GM23338 (cell line): Measurements from ENCODE around the gene TMED10. TPM values are rescaled to one million over a fixed set of nuclear protein-coding genes. Genes with fewer than 3 reads are reported as not detected.

ENCODE experiments used
- ATAC-seq: fragments of 200-7000 bp; cut with Tn5 transposase; 3 replicates; pipeline ENCODE4 v1.9.1; 2020
- DNase-seq: peaks from one replicate; pipeline ENCODE4 v3.0.0-alpha.2; 2015; ENCODE audit warnings: low spot score
- H2AFZ ChIP-seq: fragments of 200-600 bp; sonication (generic); 2 replicates; pipeline ENCODE4 v1.8.0; 2016; ENCODE audit warnings: antibody characterized with exemption, mild to moderate bottlenecking, moderate library complexity
- H3F3A ChIP-seq: fragments of 200-600 bp; sonication (generic); replicated peaks from 2 replicates; pipeline ENCODE4 v1.8.0; 2017; ENCODE audit warnings: antibody characterized with exemption, mixed run types, low read depth
- H3K27ac ChIP-seq: fragments of 200-600 bp; sonication (generic); 2 replicates; pipeline ENCODE4 v1.6.1; 2016; ENCODE audit warnings: low read depth
- H3K27me3 ChIP-seq: fragments of 200-600 bp; sonication (generic); 2 replicates; pipeline ENCODE4 v1.8.0; 2016; ENCODE audit warnings: mild to moderate bottlenecking, mixed run types, moderate library complexity; ENCODE audit not compliant: insufficient read depth
- H3K36me3 ChIP-seq: fragments of 200-600 bp; sonication (generic); 2 replicates; pipeline ENCODE4 v1.8.0; 2016; ENCODE audit warnings: mild to moderate bottlenecking; ENCODE audit not compliant: insufficient read depth
- H3K4me1 ChIP-seq: fragments of 200-600 bp; sonication (generic); 2 replicates; pipeline ENCODE4 v1.8.0; 2016; ENCODE audit warnings: mild to moderate bottlenecking, moderate library complexity; ENCODE audit not compliant: insufficient read depth
- H3K4me2 ChIP-seq: fragments of 200-600 bp; sonication (generic); 2 replicates; pipeline ENCODE4 v1.7.1; 2017; ENCODE audit warnings: mixed run types
- H3K4me3 ChIP-seq: fragments of 200-600 bp; sonication (generic); 2 replicates; pipeline ENCODE4 v1.6.1; 2016; ENCODE audit warnings: mixed run types
- H3K79me2 ChIP-seq: fragments of 200-600 bp; sonication (generic); replicated peaks from 2 replicates; pipeline ENCODE4 v1.8.0; 2017; ENCODE audit warnings: mild to moderate bottlenecking; ENCODE audit not compliant: insufficient read depth
- H3K9me2 ChIP-seq: fragments of 200-600 bp; sonication (generic); 2 replicates; pipeline ENCODE4 v1.8.0; 2017; ENCODE audit not compliant: insufficient read depth
- H4K20me1 ChIP-seq: fragments of 200-600 bp; sonication (generic); replicated peaks from 2 replicates; pipeline ENCODE4 v1.8.0; 2017; ENCODE audit warnings: mild to moderate bottlenecking; ENCODE audit not compliant: insufficient read depth
- H3K27ac Mint-ChIP-seq: 2 replicates; pipeline ENCODE4 v1.8.0; 2020; ENCODE audit warnings: inconsistent platforms, mild to moderate bottlenecking, moderate library complexity, mixed read lengths
- H3K27me3 Mint-ChIP-seq: 3 replicates; pipeline ENCODE4 v1.8.0; 2022; ENCODE audit warnings: low read depth, mild to moderate bottlenecking, moderate library complexity, mixed read lengths, inconsistent platforms; ENCODE audit not compliant: insufficient read depth, poor library complexity
- H3K36me3 Mint-ChIP-seq: 3 replicates; pipeline ENCODE4 v1.8.0; 2021; ENCODE audit warnings: low read depth, mild to moderate bottlenecking, inconsistent platforms, moderate library complexity, mixed read lengths
- H3K4me1 Mint-ChIP-seq: 3 replicates; pipeline ENCODE4 v1.8.0; 2020; ENCODE audit warnings: mild to moderate bottlenecking, inconsistent platforms, mixed read lengths
- H3K4me3 Mint-ChIP-seq: 3 replicates; pipeline ENCODE4 v1.8.0; 2021; ENCODE audit warnings: moderate library complexity, mild to moderate bottlenecking, inconsistent platforms, mixed read lengths
- H3K9me3 Mint-ChIP-seq: 3 replicates; pipeline ENCODE4 v1.8.0; 2020; ENCODE audit warnings: moderate library complexity, mild to moderate bottlenecking, inconsistent platforms, mixed read lengths
- polyA plus RNA-seq: library from polyadenylated mRNA; unstranded; fragments of >200 nt; fragmentation: Nextera tagmentation; extraction: Ambion mirVana; gene quantifications from 2 replicates; pipeline ENCODE4 v1.2.1, GENCODE V29; 2016
- total RNA-seq: library from RNA; depleted of rRNA; stranded (reverse); fragments of >200 nt; shearing (Covaris generic); gene quantifications from 2 replicates; pipeline ENCODE4 v1.2.3, GENCODE V29; 2014
- TF ChIP-seq, protein P1 (sequence below): fragments of 250-450 bp; sonication (Bioruptor Pico); IDR thresholded peaks from 2 replicates; pipeline ENCODE4 v1.5.0; 2020; ENCODE audit warnings: mild to moderate bottlenecking, moderate library complexity
- TF ChIP-seq, protein P2 (sequence below), 2 experiments: fragments of 200-600 bp in 1 of 2; sonication (generic) in 1 of 2; conservative IDR thresholded peaks; 2 replicates each; pipeline versions ENCODE4 v1.5.1 to v1.6.1; 2016 to 2017; ENCODE audit warnings: antibody characterized with exemption in 2 of 2, low read depth in 2 of 2, mild to moderate bottlenecking in 2 of 2, moderate library complexity in 1 of 2
- TF ChIP-seq, protein P3 (sequence below): IDR thresholded peaks from one replicate; pipeline ENCODE4 v1.6.1; 2018; ENCODE audit warnings: antibody characterized with exemption; ENCODE audit not compliant: unreplicated experiment

Gene TMED10
- total and polyA plus RNA-seq, 2 experiments from 2014 or later, result 180 to 196 TPM

DNA sequence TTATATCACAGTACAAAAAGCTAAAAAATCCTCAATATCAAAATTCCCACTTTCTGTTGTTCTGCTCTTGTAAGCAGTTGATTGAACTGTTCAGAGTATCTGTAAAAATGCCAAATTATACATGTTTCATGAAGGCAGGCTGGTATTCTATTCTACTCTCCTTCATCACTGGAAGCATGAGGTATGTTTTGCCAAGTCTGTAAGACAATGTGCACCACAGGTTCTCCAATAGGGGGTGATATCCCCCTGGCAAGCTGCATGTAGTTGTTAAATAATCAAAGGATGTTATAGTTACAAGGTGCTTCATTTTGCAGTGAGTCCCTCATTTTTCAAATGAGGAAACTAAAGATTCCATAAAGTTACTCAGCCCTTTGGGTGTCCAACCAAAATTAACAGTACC lies 34.4 kb downstream of the TMED10 start:
- DNase-seq, result peak; percentile 44
- peaks cover 7% of the 10 kb centered on the region; the same call in 1 of the 2 replicates for H3K36me3 ChIP-seq
- peaks cover 20% of the 10 kb centered on the region for H3K36me3 Mint-ChIP-seq

More for the DNA sequence above, 34.4 kb downstream of the TMED10 start:
- Mint-ChIP-seq H3K27me3 (peaks cover 3% of the 10 kb centered on the region), H3K4me3 (no peak overlapping the region), H3K4me1 (peaks cover 3% of the 10 kb centered on the region; the same call in 1 of the 3 replicates), H3K27ac (no peak overlapping the region), H3K9me3 (no peaks in the 10 kb centered on the region)
- no peak overlapping the region for H3K4me2 ChIP-seq
- TF ChIP-seq, protein P1, sequence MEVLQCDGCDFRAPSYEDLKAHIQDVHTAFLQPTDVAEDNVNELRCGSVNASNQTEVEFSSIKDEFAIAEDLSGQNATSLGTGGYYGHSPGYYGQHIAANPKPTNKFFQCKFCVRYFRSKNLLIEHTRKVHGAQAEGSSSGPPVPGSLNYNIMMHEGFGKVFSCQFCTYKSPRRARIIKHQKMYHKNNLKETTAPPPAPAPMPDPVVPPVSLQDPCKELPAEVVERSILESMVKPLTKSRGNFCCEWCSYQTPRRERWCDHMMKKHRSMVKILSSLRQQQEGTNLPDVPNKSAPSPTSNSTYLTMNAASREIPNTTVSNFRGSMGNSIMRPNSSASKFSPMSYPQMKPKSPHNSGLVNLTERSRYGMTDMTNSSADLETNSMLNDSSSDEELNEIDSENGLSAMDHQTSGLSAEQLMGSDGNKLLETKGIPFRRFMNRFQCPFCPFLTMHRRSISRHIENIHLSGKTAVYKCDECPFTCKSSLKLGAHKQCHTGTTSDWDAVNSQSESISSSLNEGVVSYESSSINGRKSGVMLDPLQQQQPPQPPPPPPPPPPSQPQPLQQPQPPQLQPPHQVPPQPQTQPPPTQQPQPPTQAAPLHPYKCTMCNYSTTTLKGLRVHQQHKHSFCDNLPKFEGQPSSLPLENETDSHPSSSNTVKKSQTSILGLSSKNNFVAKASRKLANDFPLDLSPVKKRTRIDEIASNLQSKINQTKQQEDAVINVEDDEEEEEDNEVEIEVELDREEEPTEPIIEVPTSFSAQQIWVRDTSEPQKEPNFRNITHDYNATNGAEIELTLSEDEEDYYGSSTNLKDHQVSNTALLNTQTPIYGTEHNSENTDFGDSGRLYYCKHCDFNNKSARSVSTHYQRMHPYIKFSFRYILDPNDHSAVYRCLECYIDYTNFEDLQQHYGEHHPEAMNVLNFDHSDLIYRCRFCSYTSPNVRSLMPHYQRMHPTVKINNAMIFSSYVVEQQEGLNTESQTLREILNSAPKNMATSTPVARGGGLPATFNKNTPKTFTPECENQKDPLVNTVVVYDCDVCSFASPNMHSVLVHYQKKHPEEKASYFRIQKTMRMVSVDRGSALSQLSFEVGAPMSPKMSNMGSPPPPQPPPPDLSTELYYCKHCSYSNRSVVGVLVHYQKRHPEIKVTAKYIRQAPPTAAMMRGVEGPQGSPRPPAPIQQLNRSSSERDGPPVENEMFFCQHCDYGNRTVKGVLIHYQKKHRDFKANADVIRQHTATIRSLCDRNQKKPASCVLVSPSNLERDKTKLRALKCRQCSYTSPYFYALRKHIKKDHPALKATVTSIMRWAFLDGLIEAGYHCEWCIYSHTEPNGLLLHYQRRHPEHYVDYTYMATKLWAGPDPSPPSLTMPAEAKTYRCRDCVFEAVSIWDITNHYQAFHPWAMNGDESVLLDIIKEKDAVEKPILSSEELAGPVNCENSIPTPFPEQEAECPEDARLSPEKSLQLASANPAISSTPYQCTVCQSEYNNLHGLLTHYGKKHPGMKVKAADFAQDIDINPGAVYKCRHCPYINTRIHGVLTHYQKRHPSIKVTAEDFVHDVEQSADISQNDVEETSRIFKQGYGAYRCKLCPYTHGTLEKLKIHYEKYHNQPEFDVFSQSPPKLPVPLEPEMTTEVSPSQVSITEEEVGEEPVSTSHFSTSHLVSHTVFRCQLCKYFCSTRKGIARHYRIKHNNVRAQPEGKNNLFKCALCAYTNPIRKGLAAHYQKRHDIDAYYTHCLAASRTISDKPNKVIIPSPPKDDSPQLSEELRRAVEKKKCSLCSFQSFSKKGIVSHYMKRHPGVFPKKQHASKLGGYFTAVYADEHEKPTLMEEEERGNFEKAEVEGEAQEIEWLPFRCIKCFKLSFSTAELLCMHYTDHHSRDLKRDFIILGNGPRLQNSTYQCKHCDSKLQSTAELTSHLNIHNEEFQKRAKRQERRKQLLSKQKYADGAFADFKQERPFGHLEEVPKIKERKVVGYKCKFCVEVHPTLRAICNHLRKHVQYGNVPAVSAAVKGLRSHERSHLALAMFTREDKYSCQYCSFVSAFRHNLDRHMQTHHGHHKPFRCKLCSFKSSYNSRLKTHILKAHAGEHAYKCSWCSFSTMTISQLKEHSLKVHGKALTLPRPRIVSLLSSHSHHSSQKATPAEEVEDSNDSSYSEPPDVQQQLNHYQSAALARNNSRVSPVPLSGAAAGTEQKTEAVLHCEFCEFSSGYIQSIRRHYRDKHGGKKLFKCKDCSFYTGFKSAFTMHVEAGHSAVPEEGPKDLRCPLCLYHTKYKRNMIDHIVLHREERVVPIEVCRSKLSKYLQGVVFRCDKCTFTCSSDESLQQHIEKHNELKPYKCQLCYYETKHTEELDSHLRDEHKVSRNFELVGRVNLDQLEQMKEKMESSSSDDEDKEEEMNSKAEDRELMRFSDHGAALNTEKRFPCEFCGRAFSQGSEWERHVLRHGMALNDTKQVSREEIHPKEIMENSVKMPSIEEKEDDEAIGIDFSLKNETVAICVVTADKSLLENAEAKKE (CRISPR knock-in tag), result no peak
- TF ChIP-seq, protein P2, sequence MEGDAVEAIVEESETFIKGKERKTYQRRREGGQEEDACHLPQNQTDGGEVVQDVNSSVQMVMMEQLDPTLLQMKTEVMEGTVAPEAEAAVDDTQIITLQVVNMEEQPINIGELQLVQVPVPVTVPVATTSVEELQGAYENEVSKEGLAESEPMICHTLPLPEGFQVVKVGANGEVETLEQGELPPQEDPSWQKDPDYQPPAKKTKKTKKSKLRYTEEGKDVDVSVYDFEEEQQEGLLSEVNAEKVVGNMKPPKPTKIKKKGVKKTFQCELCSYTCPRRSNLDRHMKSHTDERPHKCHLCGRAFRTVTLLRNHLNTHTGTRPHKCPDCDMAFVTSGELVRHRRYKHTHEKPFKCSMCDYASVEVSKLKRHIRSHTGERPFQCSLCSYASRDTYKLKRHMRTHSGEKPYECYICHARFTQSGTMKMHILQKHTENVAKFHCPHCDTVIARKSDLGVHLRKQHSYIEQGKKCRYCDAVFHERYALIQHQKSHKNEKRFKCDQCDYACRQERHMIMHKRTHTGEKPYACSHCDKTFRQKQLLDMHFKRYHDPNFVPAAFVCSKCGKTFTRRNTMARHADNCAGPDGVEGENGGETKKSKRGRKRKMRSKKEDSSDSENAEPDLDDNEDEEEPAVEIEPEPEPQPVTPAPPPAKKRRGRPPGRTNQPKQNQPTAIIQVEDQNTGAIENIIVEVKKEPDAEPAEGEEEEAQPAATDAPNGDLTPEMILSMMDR (conservative IDR thresholded peaks at IDR 0.05; ENCODE audit: low read depth in 2 of 2), result peak; percentile 64 to 67
- TF ChIP-seq, protein P3, sequence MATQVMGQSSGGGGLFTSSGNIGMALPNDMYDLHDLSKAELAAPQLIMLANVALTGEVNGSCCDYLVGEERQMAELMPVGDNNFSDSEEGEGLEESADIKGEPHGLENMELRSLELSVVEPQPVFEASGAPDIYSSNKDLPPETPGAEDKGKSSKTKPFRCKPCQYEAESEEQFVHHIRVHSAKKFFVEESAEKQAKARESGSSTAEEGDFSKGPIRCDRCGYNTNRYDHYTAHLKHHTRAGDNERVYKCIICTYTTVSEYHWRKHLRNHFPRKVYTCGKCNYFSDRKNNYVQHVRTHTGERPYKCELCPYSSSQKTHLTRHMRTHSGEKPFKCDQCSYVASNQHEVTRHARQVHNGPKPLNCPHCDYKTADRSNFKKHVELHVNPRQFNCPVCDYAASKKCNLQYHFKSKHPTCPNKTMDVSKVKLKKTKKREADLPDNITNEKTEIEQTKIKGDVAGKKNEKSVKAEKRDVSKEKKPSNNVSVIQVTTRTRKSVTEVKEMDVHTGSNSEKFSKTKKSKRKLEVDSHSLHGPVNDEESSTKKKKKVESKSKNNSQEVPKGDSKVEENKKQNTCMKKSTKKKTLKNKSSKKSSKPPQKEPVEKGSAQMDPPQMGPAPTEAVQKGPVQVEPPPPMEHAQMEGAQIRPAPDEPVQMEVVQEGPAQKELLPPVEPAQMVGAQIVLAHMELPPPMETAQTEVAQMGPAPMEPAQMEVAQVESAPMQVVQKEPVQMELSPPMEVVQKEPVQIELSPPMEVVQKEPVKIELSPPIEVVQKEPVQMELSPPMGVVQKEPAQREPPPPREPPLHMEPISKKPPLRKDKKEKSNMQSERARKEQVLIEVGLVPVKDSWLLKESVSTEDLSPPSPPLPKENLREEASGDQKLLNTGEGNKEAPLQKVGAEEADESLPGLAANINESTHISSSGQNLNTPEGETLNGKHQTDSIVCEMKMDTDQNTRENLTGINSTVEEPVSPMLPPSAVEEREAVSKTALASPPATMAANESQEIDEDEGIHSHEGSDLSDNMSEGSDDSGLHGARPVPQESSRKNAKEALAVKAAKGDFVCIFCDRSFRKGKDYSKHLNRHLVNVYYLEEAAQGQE, result no peak
- no peaks in the 10 kb centered on the region for H3K9me2 ChIP-seq
- H2AFZ ChIP-seq, result no peak overlapping the region
- peaks cover 14% of the 10 kb centered on the region; the same call in 1 of the 2 replicates for H4K20me1 ChIP-seq
- no peak overlapping the region for H3K4me3 ChIP-seq
- ATAC-seq, result peak; percentile 64
- H3K4me1 ChIP-seq, result no peaks in the 10 kb centered on the region
- no peak overlapping the region for H3K27ac ChIP-seq
- no peaks in the 10 kb centered on the region for H3K27me3 ChIP-seq
- no peaks in the 10 kb centered on the region for H3F3A ChIP-seq
- peaks cover 33% of the 10 kb centered on the region for H3K79me2 ChIP-seq
